H9 (cell line): ENCODE data around the gene AQP5. TPM values are rescaled to one million over a fixed set of nuclear protein-coding genes. Genes with fewer than 3 reads are reported as not detected.

Experiments
- DNase-seq: peaks from one replicate; pipeline ENCODE4 v3.0.0-alpha.2; 2017
- H2AFZ ChIP-seq: one replicate; pipeline ENCODE4 v1.6.1; 2013; ENCODE audit warnings: mild to moderate bottlenecking, low read length, control low read depth, moderate library complexity
- H2AK5ac ChIP-seq: 2 replicates; pipeline ENCODE4 v1.6.1; 2013; ENCODE audit warnings: low read length, control low read depth, mixed read lengths; ENCODE audit not compliant: insufficient read length
- H2BK120ac ChIP-seq: one replicate; pipeline ENCODE4 v1.6.1; 2013; ENCODE audit warnings: low read depth, mild to moderate bottlenecking, low read length, control low read depth, inconsistent platforms; ENCODE audit not compliant: poor library complexity, severe bottlenecking
- H2BK12ac ChIP-seq: 2 replicates; pipeline ENCODE4 v1.6.1; 2013; ENCODE audit warnings: low read length, control low read depth, mixed read lengths, low read depth; ENCODE audit not compliant: insufficient read length
- H2BK15ac ChIP-seq: 2 replicates; pipeline ENCODE4 v1.6.1; 2013; ENCODE audit warnings: low read depth, low read length, control low read depth
- H2BK20ac ChIP-seq: one replicate; pipeline ENCODE4 v1.6.1; 2013; ENCODE audit warnings: low read depth, mild to moderate bottlenecking, low read length, control low read depth, inconsistent platforms; ENCODE audit not compliant: poor library complexity, severe bottlenecking
- H2BK5ac ChIP-seq: 2 replicates; pipeline ENCODE4 v1.6.1; 2013; ENCODE audit warnings: low read length, control low read depth, mixed read lengths; ENCODE audit not compliant: insufficient read length
- H3K14ac ChIP-seq: 2 replicates; pipeline ENCODE4 v1.6.1; 2013; ENCODE audit warnings: low read length, control low read depth; ENCODE audit not compliant: insufficient read depth
- H3K18ac ChIP-seq: 2 replicates; pipeline ENCODE4 v1.6.1; 2013; ENCODE audit warnings: low read depth, mild to moderate bottlenecking, mixed read lengths, low read length, control low read depth; ENCODE audit not compliant: insufficient read length
- H3K23ac ChIP-seq: 2 replicates; pipeline ENCODE4 v1.6.1; 2013; ENCODE audit warnings: low read length, control low read depth, mixed read lengths, low read depth; ENCODE audit not compliant: insufficient read length
- H3K23me2 ChIP-seq: 2 replicates; pipeline ENCODE4 v1.6.1; 2013; ENCODE audit warnings: low read depth, mild to moderate bottlenecking, mixed read lengths, low read length, control low read depth; ENCODE audit not compliant: insufficient read length, poor library complexity, severe bottlenecking
- H3K27ac ChIP-seq: 2 replicates; pipeline ENCODE4 v1.5.1; 2013; ENCODE audit warnings: low read length, control low read depth, mixed read lengths, low read depth; ENCODE audit not compliant: insufficient read length
- H3K27me3 ChIP-seq: 2 replicates; pipeline ENCODE4 v1.6.1; 2013; ENCODE audit warnings: low read length, control low read depth, inconsistent platforms; ENCODE audit not compliant: insufficient read depth
- H3K4ac ChIP-seq: 2 replicates; pipeline ENCODE4 v1.6.1; 2013; ENCODE audit warnings: low read depth, mild to moderate bottlenecking, control low read depth, inconsistent platforms, low read length, moderate library complexity
- H3K4me1 ChIP-seq: 2 replicates; pipeline ENCODE4 v1.6.1; 2013; ENCODE audit warnings: low read length, control low read depth, inconsistent platforms; ENCODE audit not compliant: insufficient read depth
- H3K4me2 ChIP-seq: 2 replicates; pipeline ENCODE4 v1.6.1; 2013; ENCODE audit warnings: low read length, control low read depth, mixed read lengths; ENCODE audit not compliant: insufficient read length, insufficient read depth
- H3K56ac ChIP-seq: 2 replicates; pipeline ENCODE4 v1.6.1; 2013; ENCODE audit warnings: low read depth, mild to moderate bottlenecking, mixed read lengths, low read length, control low read depth; ENCODE audit not compliant: insufficient read length
- H3K79me1 ChIP-seq: 2 replicates; pipeline ENCODE4 v1.6.1; 2013; ENCODE audit warnings: low read depth, mild to moderate bottlenecking, moderate library complexity, low read length, control low read depth, inconsistent platforms; ENCODE audit not compliant: insufficient read depth, poor library complexity, severe bottlenecking
- H3K79me2 ChIP-seq: 2 replicates; pipeline ENCODE4 v1.6.1; 2013; ENCODE audit warnings: low read length, control low read depth, inconsistent platforms; ENCODE audit not compliant: insufficient read depth
- H3K9ac ChIP-seq: 2 replicates; pipeline ENCODE4 v1.6.1; 2013; ENCODE audit warnings: low read length, control low read depth, mixed read lengths; ENCODE audit not compliant: insufficient read length; ENCODE audit errors: extremely low read depth
- H3K9me3 ChIP-seq: one replicate; pipeline ENCODE4 v1.6.1; 2013; ENCODE audit warnings: low read depth, low read length, inconsistent platforms; ENCODE audit not compliant: control insufficient read depth
- H3T11ph ChIP-seq: one replicate; pipeline ENCODE4 v1.6.1; 2013; ENCODE audit warnings: mild to moderate bottlenecking, low read length, control low read depth, inconsistent platforms
- H4K20me1 ChIP-seq: one replicate; pipeline ENCODE4 v1.6.1; 2013; ENCODE audit not compliant: control insufficient read depth, insufficient read length, insufficient read depth
- H4K5ac ChIP-seq: 2 replicates; pipeline ENCODE4 v1.6.1; 2013; ENCODE audit warnings: low read depth, mild to moderate bottlenecking, mixed read lengths, low read length, control low read depth; ENCODE audit not compliant: insufficient read length
- H4K8ac ChIP-seq: replicated peaks from 2 replicates; pipeline ENCODE4 v1.6.1; 2013; ENCODE audit warnings: low read length, control low read depth, mixed read lengths, low read depth; ENCODE audit not compliant: insufficient read length
- H4K91ac ChIP-seq: 2 replicates; pipeline ENCODE4 v1.6.1; 2013; ENCODE audit warnings: low read depth, mild to moderate bottlenecking, moderate library complexity, mixed read lengths, low read length, control low read depth; ENCODE audit not compliant: insufficient read length
- H3K27ac Mint-ChIP-seq, 3 experiments: 2 replicates in 2 of 3; 3 replicates in 1 of 3; pipeline ENCODE4 v1.8.0; 2020 to 2021; ENCODE audit warnings: mixed read lengths in 3 of 3, mild to moderate bottlenecking in 1 of 3, moderate library complexity in 1 of 3
- H3K27me3 Mint-ChIP-seq: 2 replicates; pipeline ENCODE4 v1.8.0; 2021; ENCODE audit warnings: low read depth, mild to moderate bottlenecking, moderate library complexity, mixed read lengths
- H3K36me3 Mint-ChIP-seq, 3 experiments: 2 replicates in 2 of 3; 3 replicates in 1 of 3; pipeline ENCODE4 v1.8.0; 2020 to 2021; ENCODE audit warnings: low read depth in 3 of 3, mixed read lengths in 3 of 3; ENCODE audit not compliant: insufficient read depth in 1 of 3
- H3K4me1 Mint-ChIP-seq, 2 experiments: 2 replicates each; pipeline ENCODE4 v1.8.0; 2020; ENCODE audit warnings: mixed read lengths in 2 of 2
- H3K4me3 Mint-ChIP-seq, 2 experiments: 2 replicates in 1 of 2; 3 replicates in 1 of 2; pipeline ENCODE4 v1.8.0; 2020 to 2021; ENCODE audit warnings: mild to moderate bottlenecking in 2 of 2, mixed read lengths in 2 of 2, moderate library complexity in 1 of 2
- H3K9me3 Mint-ChIP-seq, 2 experiments: 2 replicates in 1 of 2; 3 replicates in 1 of 2; pipeline ENCODE4 v1.8.0; 2020; ENCODE audit warnings: mild to moderate bottlenecking in 2 of 2, mixed read lengths in 2 of 2, moderate library complexity in 1 of 2
- WGBS: extraction: QIAGEN DNeasy Blood & Tissue Kit; methylation state at CpG from one replicate; pipeline ENCODE4 v1.1.7; 2013; ENCODE audit warnings: missing lambda C conversion rate, low lambda C conversion rate, mixed read lengths; ENCODE audit not compliant: insufficient read length; ENCODE audit errors: extremely low coverage; 5-methylcytosine and 5-hydroxymethylcytosine counted together
- total RNA-seq: library from RNA; stranded (reverse); gene quantifications from 2 replicates; pipeline ENCODE4 v1.2.1, GENCODE V29; 2021
- TF ChIP-seq, protein P1 (sequence below): fragments of 200-600 bp; sonication (generic); conservative IDR thresholded peaks from 3 replicates; pipeline ENCODE4 v1.8.0; 2021; ENCODE audit warnings: antibody characterized with exemption, mild to moderate bottlenecking

AQP5 gene
- total RNA-seq, 1 experiment from 2014 or later = 2.8 TPM

DNA sequence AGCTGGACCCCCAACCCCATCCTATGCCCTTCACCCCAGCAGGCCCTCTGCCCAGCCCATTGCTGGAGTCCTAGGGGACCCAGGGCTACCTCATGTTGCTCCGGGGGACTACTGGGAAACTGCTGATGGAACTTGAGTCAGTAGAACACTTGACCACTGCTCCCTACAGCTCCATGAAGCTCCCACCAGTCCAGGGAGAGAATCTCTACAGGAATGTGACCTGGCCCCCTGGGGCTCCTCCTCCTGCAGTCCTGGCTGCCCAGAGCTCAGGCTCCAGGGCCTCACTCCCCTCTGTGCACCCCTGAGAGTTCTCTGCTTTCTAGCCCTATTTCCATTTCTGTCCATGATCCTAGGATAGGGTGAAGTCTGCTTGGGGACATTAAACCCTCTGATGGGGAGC is 22.0 kb upstream of the AQP5 start:
- Histone ChIP-seq H3K4me2 (no peak overlapping the region), H2AK5ac (no peak overlapping the region), H2BK5ac (no peak overlapping the region), H3K4me1 (no peaks in the 10 kb centered on the region), H3K27ac (no peak overlapping the region), H4K20me1 (no peaks in the 10 kb centered on the region), H3K4ac (no peak overlapping the region), H2BK120ac (no peak overlapping the region), H3K56ac (no peak overlapping the region), H2BK12ac (no peak overlapping the region), H3K9ac (no peak overlapping the region), H2BK15ac (no peak overlapping the region), H3K9me3 (no peaks in the 10 kb centered on the region), H4K5ac (no peak overlapping the region), H3K23me2 (no peaks in the 10 kb centered on the region), H3K23ac (no peak overlapping the region), H4K8ac (no peak overlapping the region), H3K79me2 (no peaks in the 10 kb centered on the region), H2BK20ac (no peak overlapping the region), H3T11ph (no peak overlapping the region), H2AFZ (no peak overlapping the region), H3K14ac (no peak overlapping the region; the same call in 1 of the 2 replicates), H3K27me3 (no peaks in the 10 kb centered on the region), H3K79me1 (no peaks in the 10 kb centered on the region), H3K18ac (no peak overlapping the region), H4K91ac (no peak overlapping the region)
- no peak overlapping the region for H3K27ac Mint-ChIP-seq
- no CpG with 5 or more reads among the region's 1 CpG for WGBS
- no peak overlapping the region for H3K4me3 Mint-ChIP-seq
- H3K27me3 Mint-ChIP-seq = peaks cover 17% of the 10 kb centered on the region
- no peaks in the 10 kb centered on the region; a peak in 1 of 7 replicates for H3K36me3 Mint-ChIP-seq
- DNase-seq = peak; percentile 27
- H3K4me1 Mint-ChIP-seq = peaks cover 14 to 31% of the 10 kb centered on the region in 2 experiments
- H3K9me3 Mint-ChIP-seq = no peaks in the 10 kb centered on the region
- TF ChIP-seq, protein P1, sequence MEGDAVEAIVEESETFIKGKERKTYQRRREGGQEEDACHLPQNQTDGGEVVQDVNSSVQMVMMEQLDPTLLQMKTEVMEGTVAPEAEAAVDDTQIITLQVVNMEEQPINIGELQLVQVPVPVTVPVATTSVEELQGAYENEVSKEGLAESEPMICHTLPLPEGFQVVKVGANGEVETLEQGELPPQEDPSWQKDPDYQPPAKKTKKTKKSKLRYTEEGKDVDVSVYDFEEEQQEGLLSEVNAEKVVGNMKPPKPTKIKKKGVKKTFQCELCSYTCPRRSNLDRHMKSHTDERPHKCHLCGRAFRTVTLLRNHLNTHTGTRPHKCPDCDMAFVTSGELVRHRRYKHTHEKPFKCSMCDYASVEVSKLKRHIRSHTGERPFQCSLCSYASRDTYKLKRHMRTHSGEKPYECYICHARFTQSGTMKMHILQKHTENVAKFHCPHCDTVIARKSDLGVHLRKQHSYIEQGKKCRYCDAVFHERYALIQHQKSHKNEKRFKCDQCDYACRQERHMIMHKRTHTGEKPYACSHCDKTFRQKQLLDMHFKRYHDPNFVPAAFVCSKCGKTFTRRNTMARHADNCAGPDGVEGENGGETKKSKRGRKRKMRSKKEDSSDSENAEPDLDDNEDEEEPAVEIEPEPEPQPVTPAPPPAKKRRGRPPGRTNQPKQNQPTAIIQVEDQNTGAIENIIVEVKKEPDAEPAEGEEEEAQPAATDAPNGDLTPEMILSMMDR = no peak
